Gastrocnemius medialis (tissue), 4 donors: ENCODE measurements around the gene CRYGB. TPM values are rescaled to one million over a fixed set of nuclear protein-coding genes. Genes with fewer than 3 reads are reported as not detected.
"Not testable (repeated sequence)": the region's sequence is repeated elsewhere in the genome, so short reads cannot be mapped to it uniquely, and the experiment has no call there.

ENCODE experiments used
- ATAC-seq, 2 donors: fragments of 150-250 bp; one replicate each; pipeline ENCODE4 v1.9.1; 2016
- DNase-seq, 2 donors: peaks; one replicate each; pipeline ENCODE4 v3.0.0-alpha.2; 2019
- H3K27ac ChIP-seq, 4 donors: fragments of 200-600 bp; sonication (generic); 1 replicate in 1 of 4; 2 replicates in 3 of 4; pipeline ENCODE4 v1.5.1; 2016 to 2018; ENCODE audit warnings: mild to moderate bottlenecking in 2 of 4, moderate library complexity in 1 of 4
- H3K27me3 ChIP-seq, 3 donors: fragments of 200-600 bp; sonication (generic) in 2 of 3; 1 replicate in 1 of 3; 2 replicates in 2 of 3; pipeline versions ENCODE4 v1.5.1 to v1.6.0; 2016 to 2019; ENCODE audit warnings: mild to moderate bottlenecking in 1 of 3, moderate library complexity in 1 of 3
- H3K36me3 ChIP-seq, 2 donors: fragments of 200-600 bp; sonication (generic) in 1 of 2; one replicate each; pipeline ENCODE4 v1.5.1; 2017 to 2018
- H3K4me1 ChIP-seq, 2 donors: fragments of 200-600 bp; sonication (generic) in 1 of 2; one replicate each; pipeline ENCODE4 v1.5.1; 2016 to 2017; ENCODE audit warnings: mild to moderate bottlenecking in 2 of 2
- H3K4me3 ChIP-seq, 4 donors: fragments of 200-600 bp; sonication (generic) in 3 of 4; 1 replicate in 1 of 4; 2 replicates in 3 of 4; pipeline ENCODE4 v1.5.1; 2016 to 2019; ENCODE audit warnings: mild to moderate bottlenecking in 2 of 4
- H3K9me3 ChIP-seq, 3 donors: fragments of 200-600 bp; sonication (generic) in 2 of 3; 1 replicate in 1 of 3; 2 replicates in 2 of 3; pipeline ENCODE4 v1.5.1; 2016 to 2019
- POLR2A ChIP-seq, 2 donors: fragments of 450-650 bp; IDR thresholded peaks; one replicate each; pipeline ENCODE4 v1.6.1; 2017; ENCODE audit warnings: antibody characterized with exemption in 2 of 2, mild to moderate bottlenecking in 2 of 2, moderate library complexity in 2 of 2
- in situ Hi-C, 4 donors: fragments of 200-750 bp; cut with MboI; loops; one replicate each; pipeline versions ENCODE4 v1.15.0 to v1.8.0; 2017; ENCODE audit warnings: low sequenced_read_pairs in 4 of 4
- intact Hi-C: fragments of 100-400 bp; cut with DNase I; formaldehyde crosslinking; loops from one replicate; pipeline ENCODE4 v1.15.1; 2023; ENCODE audit warnings: low total_unique reads
- total RNA-seq, 4 donors: library from RNA; depleted of rRNA; stranded (reverse); fragments of >200 nt; gene quantifications; one replicate each; pipeline versions ENCODE4 v1.1.0 to v1.2.3, GENCODE V29; 2016
- TF ChIP-seq, protein P1 (sequence below), 5 experiments: fragments of 450-650 bp in 3 of 5; fragments of 200-600 bp in 2 of 5; sonication (generic) in 2 of 5; IDR thresholded peaks in 4 of 5; conservative IDR thresholded peaks in 1 of 5; 1 replicate in 4 of 5; 2 replicates in 1 of 5; pipeline ENCODE4 v1.5.1; 2016 to 2019; ENCODE audit warnings: antibody characterized with exemption in 5 of 5, mild to moderate bottlenecking in 3 of 5, moderate library complexity in 3 of 5

Gene CRYGB
- total RNA-seq, 4 donors from 2014 or later = not detected

DNA sequence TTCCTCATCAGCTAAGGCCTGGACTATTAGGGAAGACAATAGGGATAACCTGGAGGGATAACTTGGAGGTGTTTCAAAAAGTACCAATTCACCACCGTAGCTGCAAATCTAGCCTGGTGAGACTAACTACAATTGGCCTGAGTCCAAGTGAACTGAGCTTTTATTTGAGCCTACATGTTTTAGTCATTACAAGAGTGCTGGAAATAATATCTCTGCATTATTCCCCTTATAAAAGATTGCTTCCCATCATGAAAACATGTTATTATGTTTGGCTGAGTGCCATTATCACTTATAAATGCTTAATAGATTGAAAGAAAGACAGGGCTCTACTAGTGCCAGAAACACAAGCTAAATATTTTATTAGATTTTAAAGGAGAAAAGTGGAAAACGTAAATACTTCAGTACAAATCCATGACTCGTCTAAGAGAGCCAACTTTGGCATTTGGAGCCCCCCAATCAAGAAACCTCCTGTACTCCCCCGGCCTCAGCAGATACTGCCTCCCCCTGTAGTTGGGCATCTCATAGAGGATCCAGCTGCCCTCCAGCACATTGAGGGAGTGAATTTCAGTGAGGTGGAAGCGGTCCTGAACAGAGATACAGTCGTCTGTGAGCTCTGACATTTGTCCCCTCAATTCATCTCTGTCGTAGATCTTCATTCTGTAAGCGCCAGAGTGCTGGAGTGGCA is 3.6 kb downstream of the CRYGB start:
- ATAC-seq (no peak), DNase-seq (no peak)
- Histone ChIP-seq H3K9me3 (no peaks in the 10 kb centered on the region), H3K36me3 (no peaks in the 10 kb centered on the region), H3K27ac (no peak overlapping the region), H3K4me3 (no peak overlapping the region), H3K4me1 (no peaks in the 10 kb centered on the region), H3K27me3 (no peaks in the 10 kb centered on the region)
- intact Hi-C loops = no loop called here
- TF ChIP-seq POLR2A (IDR thresholded peaks at IDR 0.05) = no peak
- TF ChIP-seq, protein P1, sequence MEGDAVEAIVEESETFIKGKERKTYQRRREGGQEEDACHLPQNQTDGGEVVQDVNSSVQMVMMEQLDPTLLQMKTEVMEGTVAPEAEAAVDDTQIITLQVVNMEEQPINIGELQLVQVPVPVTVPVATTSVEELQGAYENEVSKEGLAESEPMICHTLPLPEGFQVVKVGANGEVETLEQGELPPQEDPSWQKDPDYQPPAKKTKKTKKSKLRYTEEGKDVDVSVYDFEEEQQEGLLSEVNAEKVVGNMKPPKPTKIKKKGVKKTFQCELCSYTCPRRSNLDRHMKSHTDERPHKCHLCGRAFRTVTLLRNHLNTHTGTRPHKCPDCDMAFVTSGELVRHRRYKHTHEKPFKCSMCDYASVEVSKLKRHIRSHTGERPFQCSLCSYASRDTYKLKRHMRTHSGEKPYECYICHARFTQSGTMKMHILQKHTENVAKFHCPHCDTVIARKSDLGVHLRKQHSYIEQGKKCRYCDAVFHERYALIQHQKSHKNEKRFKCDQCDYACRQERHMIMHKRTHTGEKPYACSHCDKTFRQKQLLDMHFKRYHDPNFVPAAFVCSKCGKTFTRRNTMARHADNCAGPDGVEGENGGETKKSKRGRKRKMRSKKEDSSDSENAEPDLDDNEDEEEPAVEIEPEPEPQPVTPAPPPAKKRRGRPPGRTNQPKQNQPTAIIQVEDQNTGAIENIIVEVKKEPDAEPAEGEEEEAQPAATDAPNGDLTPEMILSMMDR (IDR thresholded peaks at IDR 0.05 in 4 of 5, conservative IDR thresholded peaks at IDR 0.05 in 1 of 5) = no peak
- in situ Hi-C loops = no loop called here

DNA sequence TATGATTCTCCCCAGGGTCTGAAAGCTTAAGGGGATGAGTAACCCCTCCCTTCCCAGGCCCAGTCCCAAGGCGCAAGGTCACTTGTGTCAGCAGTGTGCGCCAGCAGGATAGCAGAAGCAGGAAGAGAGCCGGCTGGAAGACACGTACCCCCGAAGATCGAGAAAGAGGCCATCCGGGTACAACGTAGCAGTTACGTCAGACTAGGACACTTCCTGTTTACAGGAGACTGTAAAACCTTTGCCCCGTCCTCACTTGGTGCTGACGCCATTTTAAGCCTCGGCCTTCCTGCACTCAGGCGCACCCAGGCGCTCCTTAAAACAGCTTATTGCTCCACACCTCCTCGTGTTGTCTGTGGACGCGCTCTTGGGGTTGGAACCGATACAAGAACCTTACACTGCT is 6.5 kb downstream of the CRYGB start:
- no peak overlapping the region for H3K27ac ChIP-seq
- in situ Hi-C loops = no loop called here
- H3K27me3 ChIP-seq = no peaks in the 10 kb centered on the region
- intact Hi-C loops = no loop called here
- H3K36me3 ChIP-seq = no peaks in the 10 kb centered on the region
- DNase-seq (no peak), ATAC-seq (no peak)
- no peak overlapping the region for H3K4me3 ChIP-seq
- no peak for TF ChIP-seq POLR2A (IDR thresholded peaks at IDR 0.05)
- TF ChIP-seq, protein P1 (IDR thresholded peaks at IDR 0.05 in 4 of 5, conservative IDR thresholded peaks at IDR 0.05 in 1 of 5) = no peak
- no peaks in the 10 kb centered on the region for H3K9me3 ChIP-seq
- H3K4me1 ChIP-seq = no peaks in the 10 kb centered on the region

DNA sequence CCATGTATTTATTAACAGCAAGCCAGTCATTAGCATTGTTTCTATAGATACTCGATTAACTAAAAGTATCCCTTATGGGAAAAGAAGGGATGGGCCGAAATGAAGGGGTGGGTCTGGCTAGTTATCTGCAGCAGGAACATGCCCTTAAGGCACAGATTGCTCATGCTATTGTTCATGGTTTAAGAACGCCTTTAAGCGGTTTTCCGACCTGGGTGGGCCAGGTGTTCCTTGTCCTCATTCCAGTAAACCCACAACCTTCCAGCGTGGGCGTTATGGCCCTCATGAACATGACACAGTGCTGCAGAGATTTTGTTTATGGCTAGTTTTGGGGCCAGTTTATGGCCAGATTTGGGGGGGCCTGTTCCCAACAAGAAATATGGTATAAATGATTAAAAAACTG is 7.6 kb downstream of the CRYGB start:
- intact Hi-C loops, in situ Hi-C loops, DNase-seq, H3K9me3 ChIP-seq, H3K27me3 ChIP-seq, H3K4me1 ChIP-seq, H3K27ac ChIP-seq, H3K36me3 ChIP-seq, ATAC-seq, H3K4me3 ChIP-seq: not testable (repeated sequence)

DNA sequence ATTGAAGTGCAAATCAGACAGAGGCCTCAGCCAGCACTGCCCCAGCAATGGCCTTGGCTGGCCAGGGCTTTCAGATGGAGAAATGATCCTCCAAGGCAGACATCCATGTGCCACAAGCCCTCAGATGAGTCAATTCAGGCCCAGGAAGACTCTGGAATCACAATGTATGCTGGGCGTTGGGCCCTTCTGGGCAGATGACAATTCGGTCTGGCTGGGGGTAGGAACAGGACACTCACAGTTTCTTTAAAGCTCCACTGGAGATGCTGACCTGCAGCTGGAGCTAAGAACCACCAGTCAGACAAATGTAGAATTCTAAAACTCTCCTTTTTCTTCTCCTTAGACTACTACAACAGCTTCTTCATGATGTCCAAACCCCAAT is 9.3 kb downstream of the CRYGB start:
- DNase-seq (no peak), ATAC-seq (no peak)
- no peaks in the 10 kb centered on the region for H3K36me3 ChIP-seq
- no peak overlapping the region for H3K4me3 ChIP-seq
- no peak overlapping the region for H3K27ac ChIP-seq
- no peaks in the 10 kb centered on the region for H3K27me3 ChIP-seq
- in situ Hi-C loops = no loop called here
- no peak for TF ChIP-seq POLR2A (IDR thresholded peaks at IDR 0.05)
- TF ChIP-seq, protein P1 (IDR thresholded peaks at IDR 0.05 in 4 of 5, conservative IDR thresholded peaks at IDR 0.05 in 1 of 5) = no peak
- H3K9me3 ChIP-seq = no peaks in the 10 kb centered on the region
- no peaks in the 10 kb centered on the region for H3K4me1 ChIP-seq
- intact Hi-C loops = no loop called here

DNA sequence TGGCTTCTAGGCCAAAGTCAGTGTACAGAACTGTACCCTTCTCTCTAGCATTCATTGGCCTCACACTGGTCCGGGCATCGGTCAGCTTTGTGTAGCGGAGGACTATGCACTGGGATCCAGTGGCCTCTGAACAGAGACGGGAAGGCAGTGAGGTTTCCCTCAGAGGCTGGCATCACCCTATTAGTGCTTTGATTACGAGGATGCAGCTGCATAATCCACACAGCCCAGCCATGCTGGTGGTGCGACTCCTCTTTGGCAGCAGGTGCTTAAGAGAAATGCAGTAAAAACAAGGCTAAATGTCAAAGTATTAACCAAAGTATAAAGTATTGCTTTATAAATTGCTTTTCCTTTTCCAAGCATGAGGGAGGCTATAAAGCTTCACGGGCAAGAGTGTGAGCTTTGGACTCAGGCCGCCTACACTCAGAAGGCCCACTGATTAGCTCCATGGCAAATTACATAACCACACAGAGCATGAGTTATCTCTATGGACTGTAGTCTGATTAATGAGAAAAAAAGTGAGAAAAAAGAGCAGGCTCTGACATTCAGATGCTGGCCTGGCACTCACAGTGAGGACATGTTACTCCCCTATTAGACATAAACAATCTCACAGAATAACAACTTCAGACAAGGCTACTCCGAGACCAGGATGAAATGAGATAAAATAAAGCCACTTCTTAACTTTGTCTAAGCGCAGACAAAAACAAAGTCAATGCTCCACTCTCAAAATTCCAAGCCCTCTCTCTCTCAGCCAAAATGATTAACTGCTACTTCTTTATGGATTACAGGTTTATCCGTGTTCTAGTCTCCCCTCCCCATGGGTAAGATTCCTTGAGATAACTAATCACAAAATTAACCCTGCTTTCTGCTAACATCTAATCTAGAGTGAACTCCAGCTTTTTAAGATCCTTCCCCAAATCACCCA is 9.9 kb downstream of the CRYGB start:
- in situ Hi-C loops = no loop called here
- no peak for TF ChIP-seq POLR2A (IDR thresholded peaks at IDR 0.05)
- TF ChIP-seq, protein P1 (IDR thresholded peaks at IDR 0.05 in 4 of 5, conservative IDR thresholded peaks at IDR 0.05 in 1 of 5) = no peak

More for the DNA sequence above, 9.9 kb downstream of the CRYGB start:
- Histone ChIP-seq H3K27me3 (no peaks in the 10 kb centered on the region), H3K36me3 (no peaks in the 10 kb centered on the region), H3K4me1 (no peaks in the 10 kb centered on the region), H3K9me3 (no peaks in the 10 kb centered on the region), H3K27ac (no peak overlapping the region), H3K4me3 (no peak overlapping the region)
- intact Hi-C loops = no loop called here
- DNase-seq (no peak), ATAC-seq (no peak)
